Measurements from ENCODE around the gene ZMAT3. TPM values are rescaled to one million over a fixed set of nuclear protein-coding genes. Genes with fewer than 3 reads are reported as not detected.
A peak's percentile ranks its signal among the peaks of the same experiment; 100 is the strongest.

The ZMAT3 gene
- total and polyA plus RNA-seq, 2 of the 4 experiments (the other 2 are of a cell fraction) = 11.7 to 14.3 TPM

DNA sequence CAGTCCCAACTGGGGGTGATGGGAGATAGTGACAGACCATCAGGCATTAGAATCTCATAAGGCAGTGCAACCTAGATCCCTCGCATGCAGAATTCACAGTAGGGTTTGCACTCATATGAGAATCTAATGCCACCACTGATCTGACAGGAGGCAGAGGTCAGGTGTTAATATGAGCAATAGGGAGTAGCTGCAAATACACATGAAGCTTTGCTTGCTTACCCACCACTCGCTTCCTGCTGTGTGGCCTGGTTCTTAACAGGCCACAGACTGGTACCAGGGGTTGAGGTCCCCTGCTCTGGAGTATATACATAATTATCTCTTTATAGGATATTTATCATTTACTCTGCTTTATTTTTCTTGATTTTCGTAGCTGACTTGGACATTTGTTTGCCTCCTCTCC, 36.0 kb upstream of the ZMAT3 start (continued):
- no peak for TF ChIP-seq CEBPB (IDR thresholded peaks at IDR 0.05; ENCODE audit: low read depth, low read length)

DNA sequence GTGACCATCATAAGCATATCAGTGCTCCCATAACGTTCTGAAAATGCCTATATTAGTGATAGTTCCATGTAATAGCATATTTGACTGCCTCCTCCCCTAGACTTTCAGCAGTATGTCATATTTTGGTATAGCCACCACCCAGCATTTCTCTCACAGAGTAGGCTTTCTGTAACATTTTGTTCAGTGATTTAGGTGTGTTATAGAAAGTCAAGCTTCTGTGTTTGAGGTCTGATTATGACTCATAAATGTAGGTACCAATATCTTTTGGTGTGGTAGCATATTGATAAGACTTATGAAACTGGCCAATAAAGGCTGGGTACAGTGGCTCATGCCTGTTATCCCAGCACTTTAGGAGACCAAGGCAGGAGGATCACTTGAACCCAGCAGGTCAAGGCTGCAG, 34.3 kb upstream of the ZMAT3 start:
- in situ Hi-C loops (cut with MboI; ENCODE audit: low sequenced_read_pairs) (loop anchor here (10.0 kb wide), 1 partner anchor 209 kb away; no protein-coding TSS in a partner anchor), intact Hi-C loops (cut with micrococcal nuclease) (loop anchor here (1.0 to 5.0 kb wide), 2 partner anchors 41 to 210 kb away; partner anchors contain the start of gene PIK3CA), dilution Hi-C loops (cut with HindIII; ENCODE audit: low sequenced_read_pairs, unreplicated experiment) (loop anchor here (25.0 kb wide), 1 partner anchor 181 kb away; no protein-coding TSS in a partner anchor)
- H3K14ac ChIP-seq (replicated peaks; ENCODE audit: low read depth, low read length) = no peak overlapping the region
- H3K4me2 ChIP-seq (ENCODE audit: low read depth, low read length) = no peak overlapping the region
- H2AFZ ChIP-seq (replicated peaks; ENCODE audit: low read length, poor library complexity) = no peak overlapping the region
- H3K9me3 ChIP-seq (ENCODE audit: control insufficient read depth, insufficient read depth, low read length) = peaks cover 3% of the 10 kb centered on the region
- H2AK9ac ChIP-seq (replicated peaks; ENCODE audit: low read depth, low read length, poor library complexity) = no peak overlapping the region
- H2BK5ac ChIP-seq (ENCODE audit: low read depth, low read length, poor library complexity, severe bottlenecking) = no peak overlapping the region
- H3K9ac ChIP-seq (ENCODE audit: low read depth, low read length) = no peak overlapping the region
- H3K18ac ChIP-seq (ENCODE audit: low read depth, low read length) = no peak overlapping the region
- H3K36me3 ChIP-seq (ENCODE audit: control insufficient read depth, insufficient read depth, low read length) = no peaks in the 10 kb centered on the region
- DNase-seq (no peak), ATAC-seq (ENCODE audit: low read depth) (no peak)
- no peak overlapping the region for H2BK20ac ChIP-seq (ENCODE audit: low read depth, low read length)
- H3K27ac ChIP-seq (ENCODE audit: insufficient read depth, low read length) = no peak overlapping the region
- no peak overlapping the region for H4K91ac ChIP-seq (ENCODE audit: insufficient read depth, low read depth, low read length)
- no peak overlapping the region for H3K23ac ChIP-seq (ENCODE audit: low read depth, low read length)
- no TSS peak for BruUV-seq (replicated peaks)
- no CpG with 5 or more reads among the region's 1 CpG for WGBS, 2 experiments (ENCODE audit: extremely low coverage in 2 of 2, insufficient read length in 1 of 2)
- H2BK15ac ChIP-seq (ENCODE audit: low read depth, low read length) = peak overlapping the region; percentile 74; the same call in 2 of the 3 replicates
- no peaks in the 10 kb centered on the region for H3K27me3 ChIP-seq (ENCODE audit: control insufficient read depth, insufficient read depth, low read length)
- H3K79me1 ChIP-seq (ENCODE audit: low read depth in 1 of 2, low read length in 2 of 2) = no peaks in the 10 kb centered on the region; a peak in 1 of 4 replicates
- H2AK5ac ChIP-seq (ENCODE audit: low read depth, low read length) = peak overlapping the region; percentile 15
- no peak overlapping the region for H3K56ac ChIP-seq (ENCODE audit: extremely low read depth, insufficient read depth, low read length)
- H2BK120ac ChIP-seq (ENCODE audit: low read depth, low read length) = no peak overlapping the region
- H4K8ac ChIP-seq (ENCODE audit: low read depth in 2 of 2, low read length in 2 of 2) = no peak overlapping the region
- H3K4ac ChIP-seq (ENCODE audit: low read depth, low read length) = no peak overlapping the region
- ChIA-PET POLR2A (ENCODE audit: unreplicated experiment) (no interaction called here), CTCF (interaction anchor here (0.5 to 1.4 kb wide), 4 partner anchors 12 to 1760 kb away, joined by 3 to 4 read pairs (median 3); no protein-coding TSS in a partner anchor)
- H4K20me1 ChIP-seq (ENCODE audit: insufficient read depth, low read length) = no peaks in the 10 kb centered on the region
- peaks cover 4% of the 10 kb centered on the region for H3K4me1 ChIP-seq (ENCODE audit: control insufficient read depth, insufficient read depth, low read length)
- H4K5ac ChIP-seq (ENCODE audit: low read depth, low read length) = no peak overlapping the region
- H3K4me3 ChIP-seq (ENCODE audit: insufficient read depth, low read depth, low read length) = no peak overlapping the region
- peaks cover 3% of the 10 kb centered on the region; the same call in 1 of the 2 replicates for H3K9me1 ChIP-seq (ENCODE audit: insufficient read depth, low read length)
- TF ChIP-seq RCOR1 (IDR thresholded peaks at IDR 0.05; ENCODE audit: insufficient replicate concordance, low read length) (no peak), MXI1 (IDR thresholded peaks at IDR 0.05; ENCODE audit: borderline replicate concordance, low read depth, low read length) (no peak), USF2 (IDR thresholded peaks at IDR 0.05; ENCODE audit: low read depth, low read length) (no peak), CEBPB (IDR thresholded peaks at IDR 0.05; ENCODE audit: low read depth, low read length) (no peak), FOS (IDR thresholded peaks at IDR 0.05; ENCODE audit: low read depth, low read length) (no peak), CHD1 (IDR thresholded peaks at IDR 0.05; ENCODE audit: low read depth, low read length) (no peak), POLR2A (IDR thresholded peaks at IDR 0.05; ENCODE audit: low read depth, low read length) (no peak), NFE2L2 (IDR thresholded peaks at IDR 0.05; ENCODE audit: low read depth, low read length) (no peak), RAD21 (IDR thresholded peaks at IDR 0.05; ENCODE audit: low read length) (no peak), RFX5 (IDR thresholded peaks at IDR 0.05; ENCODE audit: low read depth, low read length) (no peak), BHLHE40 (IDR thresholded peaks at IDR 0.05; ENCODE audit: low read depth, low read length) (no peak), MAZ (IDR thresholded peaks at IDR 0.05; ENCODE audit: borderline replicate concordance, low read depth, low read length) (no peak)
- TF ChIP-seq, protein P1, sequence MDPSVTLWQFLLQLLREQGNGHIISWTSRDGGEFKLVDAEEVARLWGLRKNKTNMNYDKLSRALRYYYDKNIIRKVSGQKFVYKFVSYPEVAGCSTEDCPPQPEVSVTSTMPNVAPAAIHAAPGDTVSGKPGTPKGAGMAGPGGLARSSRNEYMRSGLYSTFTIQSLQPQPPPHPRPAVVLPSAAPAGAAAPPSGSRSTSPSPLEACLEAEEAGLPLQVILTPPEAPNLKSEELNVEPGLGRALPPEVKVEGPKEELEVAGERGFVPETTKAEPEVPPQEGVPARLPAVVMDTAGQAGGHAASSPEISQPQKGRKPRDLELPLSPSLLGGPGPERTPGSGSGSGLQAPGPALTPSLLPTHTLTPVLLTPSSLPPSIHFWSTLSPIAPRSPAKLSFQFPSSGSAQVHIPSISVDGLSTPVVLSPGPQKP (IDR thresholded peaks at IDR 0.05; ENCODE audit: borderline replicate concordance, low read depth, low read length) = no peak
- TF ChIP-seq, protein P2, sequence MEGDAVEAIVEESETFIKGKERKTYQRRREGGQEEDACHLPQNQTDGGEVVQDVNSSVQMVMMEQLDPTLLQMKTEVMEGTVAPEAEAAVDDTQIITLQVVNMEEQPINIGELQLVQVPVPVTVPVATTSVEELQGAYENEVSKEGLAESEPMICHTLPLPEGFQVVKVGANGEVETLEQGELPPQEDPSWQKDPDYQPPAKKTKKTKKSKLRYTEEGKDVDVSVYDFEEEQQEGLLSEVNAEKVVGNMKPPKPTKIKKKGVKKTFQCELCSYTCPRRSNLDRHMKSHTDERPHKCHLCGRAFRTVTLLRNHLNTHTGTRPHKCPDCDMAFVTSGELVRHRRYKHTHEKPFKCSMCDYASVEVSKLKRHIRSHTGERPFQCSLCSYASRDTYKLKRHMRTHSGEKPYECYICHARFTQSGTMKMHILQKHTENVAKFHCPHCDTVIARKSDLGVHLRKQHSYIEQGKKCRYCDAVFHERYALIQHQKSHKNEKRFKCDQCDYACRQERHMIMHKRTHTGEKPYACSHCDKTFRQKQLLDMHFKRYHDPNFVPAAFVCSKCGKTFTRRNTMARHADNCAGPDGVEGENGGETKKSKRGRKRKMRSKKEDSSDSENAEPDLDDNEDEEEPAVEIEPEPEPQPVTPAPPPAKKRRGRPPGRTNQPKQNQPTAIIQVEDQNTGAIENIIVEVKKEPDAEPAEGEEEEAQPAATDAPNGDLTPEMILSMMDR (conservative IDR thresholded peaks at IDR 0.05; ENCODE audit: low read depth, low read length) = no peak

Data from IMR-90 (cell line).